Smooth muscle cell (in vitro differentiated cells): ENCODE measurements around the gene FAM174B. TPM values are rescaled to one million over a fixed set of nuclear protein-coding genes. Genes with fewer than 3 reads are reported as not detected.

Experiments used
- DNase-seq: peaks from one replicate; lab custom pipeline; 2025; ENCODE audit not compliant: unreplicated experiment; lab: John Stamatoyannopoulos, UW
- H2AFZ ChIP-seq: fragments of 200-600 bp; sonication (generic); 2 replicates; pipeline ENCODE4 v1.6.0; 2016; ENCODE audit warnings: antibody characterized with exemption, low read depth, mild to moderate bottlenecking
- H3F3A ChIP-seq: fragments of 200-600 bp; sonication (generic); 2 replicates; pipeline ENCODE4 v1.6.0; 2017; ENCODE audit warnings: antibody characterized with exemption, low read depth
- H3K27ac ChIP-seq: fragments of 200-600 bp; sonication (generic); 2 replicates; pipeline ENCODE4 v1.5.1; 2016; ENCODE audit warnings: low read depth, mild to moderate bottlenecking
- H3K27me3 ChIP-seq: fragments of 200-600 bp; sonication (generic); 2 replicates; pipeline ENCODE4 v1.6.1; 2016; ENCODE audit warnings: low read depth, mild to moderate bottlenecking
- H3K36me3 ChIP-seq: fragments of 200-600 bp; sonication (generic); 2 replicates; pipeline ENCODE4 v1.5.1; 2016; ENCODE audit warnings: low read depth
- H3K4me1 ChIP-seq: fragments of 200-600 bp; sonication (generic); 2 replicates; pipeline ENCODE4 v1.5.1; 2016; ENCODE audit warnings: low read depth
- H3K4me2 ChIP-seq: fragments of 200-600 bp; sonication (generic); 2 replicates; pipeline ENCODE4 v1.6.0; 2016; ENCODE audit warnings: mild to moderate bottlenecking
- H3K4me3 ChIP-seq: fragments of 200-600 bp; sonication (generic); 2 replicates; pipeline ENCODE4 v1.5.1; 2016; ENCODE audit warnings: mild to moderate bottlenecking
- H3K79me2 ChIP-seq: fragments of 200-600 bp; sonication (generic); 2 replicates; pipeline ENCODE4 v1.6.0; 2016; ENCODE audit warnings: low read depth, mild to moderate bottlenecking
- H3K9ac ChIP-seq: fragments of 200-600 bp; sonication (generic); 2 replicates; pipeline ENCODE4 v1.6.0; 2016; ENCODE audit warnings: low read depth
- H3K9me3 ChIP-seq: fragments of 200-600 bp; sonication (generic); replicated peaks from 2 replicates; pipeline ENCODE4 v1.5.1; 2016; ENCODE audit warnings: low read depth
- H4K20me1 ChIP-seq: fragments of 200-600 bp; sonication (generic); 2 replicates; pipeline ENCODE4 v1.6.0; 2016; ENCODE audit warnings: low read depth
- CTCF ChIP-seq: fragments of 200-600 bp; sonication (generic); IDR thresholded peaks from 2 replicates; pipeline ENCODE4 v1.5.1; 2017; ENCODE audit warnings: borderline replicate concordance, mild to moderate bottlenecking, antibody characterized with exemption; ENCODE audit not compliant: insufficient read depth, poor library complexity, severe bottlenecking
- WGBS: methylation state at CpG from one replicate; pipeline ENCODE4 v1.1.7; 2016; ENCODE audit warnings: low lambda C conversion rate; 5-methylcytosine and 5-hydroxymethylcytosine counted together
- polyA plus RNA-seq: library from polyadenylated mRNA; unstranded; fragments of >200 nt; fragmentation: Nextera tagmentation; extraction: Ambion mirVana; gene quantifications from 2 replicates; pipeline ENCODE4 v1.2.1, GENCODE V29; 2016
- total RNA-seq: library from RNA; depleted of rRNA; stranded (reverse); fragments of >200 nt; gene quantifications from 2 replicates; pipeline ENCODE4 v1.2.3, GENCODE V29; 2014

Gene FAM174B
- total and polyA plus RNA-seq, 2 experiments from 2014 or later, result 2.0 to 2.1 TPM

GRCh38 chr15:92643849-92644815, 11.4 kb downstream of the FAM174B start:
- no peaks in the 10 kb centered on the region for H3K9me3 ChIP-seq
- no peak for DNase-seq
- H2AFZ ChIP-seq, result no peak overlapping the region
- H3K27me3 ChIP-seq, result no peaks in the 10 kb centered on the region
- H3K4me1 ChIP-seq, result peaks cover 28% of the 10 kb centered on the region
- H3K9ac ChIP-seq, result no peak overlapping the region
- no peak overlapping the region for H3K27ac ChIP-seq
- H4K20me1 ChIP-seq, result no peaks in the 10 kb centered on the region
- H3F3A ChIP-seq, result no peaks in the 10 kb centered on the region
- 88% methylated on average over 13 of the region's 13 CpGs for WGBS
- no peaks in the 10 kb centered on the region for H3K36me3 ChIP-seq
- no peak for TF ChIP-seq CTCF
- H3K79me2 ChIP-seq, result no peaks in the 10 kb centered on the region
- H3K4me2 ChIP-seq, result no peak overlapping the region
- no peak overlapping the region for H3K4me3 ChIP-seq

- no peaks in the 10 kb centered on the region for H3K79me2 ChIP-seq
- no peaks in the 10 kb centered on the region for H3K36me3 ChIP-seq
- no peaks in the 10 kb centered on the region for H3K27me3 ChIP-seq
- peaks cover 15% of the 10 kb centered on the region for H3K4me1 ChIP-seq
- no peaks in the 10 kb centered on the region for H3K9me3 ChIP-seq
- WGBS, result 93% methylated on average over 15 of the region's 15 CpGs
- H4K20me1 ChIP-seq, result no peaks in the 10 kb centered on the region
- H3K4me2 ChIP-seq, result no peak overlapping the region
- no peak overlapping the region for H3K27ac ChIP-seq
- TF ChIP-seq CTCF, result no peak
- no peak overlapping the region for H2AFZ ChIP-seq
- H3K9ac ChIP-seq, result no peak overlapping the region
- H3F3A ChIP-seq, result no peaks in the 10 kb centered on the region
- no peak for DNase-seq
- no peak overlapping the region for H3K4me3 ChIP-seq
Measured at GRCh38 chr15:92638709-92639365, 16.7 kb downstream of the FAM174B start.

GRCh38 chr15:92638291-92638708, 17.3 kb downstream of the FAM174B start:
- H3K27ac ChIP-seq, result no peak overlapping the region
- H3K9me3 ChIP-seq, result no peaks in the 10 kb centered on the region
- H2AFZ ChIP-seq, result no peak overlapping the region
- no peaks in the 10 kb centered on the region for H3K27me3 ChIP-seq
- no peaks in the 10 kb centered on the region for H3F3A ChIP-seq
- H3K79me2 ChIP-seq, result no peaks in the 10 kb centered on the region
- no peak overlapping the region for H3K4me2 ChIP-seq
- no peak for TF ChIP-seq CTCF
- no peak overlapping the region for H3K9ac ChIP-seq
- H3K4me3 ChIP-seq, result no peak overlapping the region
- no peaks in the 10 kb centered on the region for H4K20me1 ChIP-seq
- H3K4me1 ChIP-seq, result peaks cover 15% of the 10 kb centered on the region
- 63% methylated on average over 9 of the region's 9 CpGs for WGBS
- H3K36me3 ChIP-seq, result no peaks in the 10 kb centered on the region
- DNase-seq, result no peak
